Endometrial microvascular endothelial cells (primary cell): ENCODE data around the gene OR52R1. TPM values are rescaled to one million over a fixed set of nuclear protein-coding genes. Genes with fewer than 3 reads are reported as not detected.
"Not testable (repeated sequence)": the region's sequence is repeated elsewhere in the genome, so short reads cannot be mapped to it uniquely, and the experiment has no call there.

Source experiments
- in situ Hi-C: cut with HindIII; loops from 2 replicates; pipeline ENCODE4 v1.10.0; 2017; ENCODE audit warnings: low sequenced_read_pairs, low pct_unique_long_range_greater_than_20kb; ENCODE audit errors: inconsistent ontology term
- total RNA-seq: library from RNA; depleted of rRNA; stranded (reverse); fragments of >200 nt; gene quantifications from one replicate; pipeline ENCODE4 v1.2.3, GENCODE V29; 2015; ENCODE audit errors: inconsistent ontology term

OR52R1 gene
- not detected for total RNA-seq

DNA sequence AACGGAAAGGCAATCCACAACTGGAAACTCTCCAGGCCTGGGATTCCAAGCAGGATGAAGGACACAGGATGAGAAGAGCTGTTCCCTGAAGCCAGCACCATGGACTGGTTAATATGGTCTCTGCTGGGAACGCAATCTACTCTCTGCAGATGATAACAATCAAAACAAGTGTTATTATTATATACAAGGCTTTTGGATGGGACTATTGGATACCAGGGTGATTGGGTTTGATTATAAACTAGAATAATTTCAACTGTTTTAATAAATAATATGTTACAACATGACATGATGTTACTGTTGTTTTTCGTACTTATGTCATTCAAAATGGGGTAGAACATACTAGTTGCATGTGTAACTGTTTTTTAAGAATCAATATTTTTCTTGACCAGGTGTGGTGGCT, at the start of gene OR52R1:
Gene OR52R1, minus strand, starts transcription at position 101 of the 400 bp plus-strand sequence. Its CDS starts 0 bp downstream, at position 101.
- in situ Hi-C loops: no loop called here

DNA sequence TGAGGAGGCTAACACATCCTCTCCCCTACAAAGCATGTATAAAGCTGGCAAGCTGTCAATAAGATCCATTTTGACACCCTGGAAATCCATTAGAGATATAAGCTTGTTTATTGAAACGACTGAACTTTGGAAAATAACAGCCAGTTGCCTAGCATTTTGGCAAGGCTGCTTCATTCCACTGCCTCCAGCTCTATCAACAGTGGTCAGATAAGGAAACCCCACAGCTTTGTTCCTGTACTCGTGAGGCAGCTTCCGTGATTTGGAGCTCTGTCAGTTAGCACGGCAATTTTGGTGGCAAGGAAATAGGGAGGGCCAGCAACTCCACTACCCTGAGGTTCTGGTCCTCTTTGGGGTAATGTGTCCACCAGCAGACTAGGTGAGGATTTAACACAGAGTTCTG, 46.9 kb upstream of the OR52R1 start:
- in situ Hi-C loops: no loop called here

DNA sequence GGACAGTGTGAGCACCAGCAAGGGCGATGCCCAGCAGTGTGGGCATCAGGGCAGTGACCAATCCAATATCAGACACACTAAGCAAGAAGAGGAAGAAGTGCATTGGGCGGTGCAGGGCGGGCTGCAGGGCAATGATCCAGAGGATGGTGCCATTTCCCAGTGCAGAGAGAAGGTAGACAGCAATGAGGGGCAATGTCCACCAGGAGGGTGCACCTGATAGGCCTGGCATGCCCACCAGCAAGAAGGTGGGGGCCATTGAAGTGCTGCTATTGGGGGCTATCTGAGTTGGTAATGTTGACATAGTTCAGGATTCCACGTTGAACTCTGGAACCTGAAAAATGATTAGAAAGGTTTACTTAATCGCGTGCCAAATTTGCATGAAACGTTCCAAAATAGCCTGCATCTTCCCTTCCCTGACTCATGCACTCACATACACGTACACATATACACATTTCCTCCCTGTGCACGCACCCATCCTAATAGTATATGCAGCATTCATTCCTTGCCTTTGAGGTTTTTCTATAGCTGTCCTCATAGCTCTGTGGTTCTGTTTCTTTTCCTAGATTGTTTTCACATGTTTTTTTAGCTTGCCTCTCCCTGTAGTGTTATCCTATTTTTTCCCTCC, 44.8 kb upstream of the OR52R1 start, which contains the start of gene OR51S1:
Gene OR51S1, minus strand, starts transcription at position 301 of the 625 bp plus-strand sequence. Its CDS starts 0 bp downstream, at position 301.
- in situ Hi-C loops: no loop called here

DNA sequence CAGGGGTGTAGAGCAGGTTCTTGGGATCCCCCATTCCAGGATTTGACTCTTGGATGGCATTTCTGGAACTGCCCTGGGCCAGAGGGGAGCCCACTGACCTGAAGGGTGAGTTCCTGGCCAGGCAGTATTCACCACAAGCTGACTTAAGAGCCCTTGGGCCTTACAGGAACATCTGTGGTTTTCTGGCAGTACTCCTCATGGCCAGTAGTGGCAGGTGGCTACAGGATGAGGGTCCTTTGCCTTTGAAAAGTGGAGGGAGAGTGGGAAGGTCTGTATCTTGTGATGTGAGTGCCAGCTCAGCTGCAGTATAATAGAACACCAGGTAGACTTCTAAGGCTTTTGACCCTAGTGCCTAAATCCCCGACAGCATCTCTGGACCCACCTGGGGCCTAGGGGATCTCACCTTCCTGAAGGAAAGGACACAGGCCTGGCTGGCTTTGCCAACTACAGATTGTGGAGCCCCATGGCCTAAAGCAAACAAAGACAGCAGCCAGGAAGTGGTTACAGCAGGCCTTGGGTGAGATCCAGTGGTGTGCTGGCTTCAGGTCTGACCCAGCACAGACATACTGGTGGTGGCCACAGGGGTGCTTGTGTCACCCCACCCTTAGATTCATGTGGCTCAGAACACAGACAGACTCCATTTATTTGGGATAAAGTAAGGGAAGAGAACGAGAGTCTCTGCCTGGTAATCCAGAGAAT, 35.8 kb upstream of the OR52R1 start:
- in situ Hi-C loops: no loop called here

DNA sequence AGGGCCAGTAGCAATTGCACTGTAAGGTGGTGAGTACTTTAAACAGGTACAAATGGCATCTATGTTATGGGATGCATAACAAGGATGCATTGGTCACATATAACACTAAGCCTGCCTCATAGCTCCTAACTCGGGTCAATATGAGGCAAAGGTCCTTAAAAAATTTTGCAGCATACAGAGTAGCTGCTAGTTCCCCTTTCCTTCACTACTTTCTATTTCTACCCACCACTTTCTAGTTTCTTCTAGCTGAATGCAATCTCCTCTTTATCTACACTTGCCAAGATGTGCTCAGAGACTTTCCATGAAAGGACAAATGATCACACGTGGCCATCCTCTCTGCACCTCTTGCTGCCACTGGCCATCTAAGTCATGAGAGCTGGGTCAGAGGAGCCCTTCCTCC, 26.7 kb upstream of the OR52R1 start:
- in situ Hi-C loops: no loop called here

DNA sequence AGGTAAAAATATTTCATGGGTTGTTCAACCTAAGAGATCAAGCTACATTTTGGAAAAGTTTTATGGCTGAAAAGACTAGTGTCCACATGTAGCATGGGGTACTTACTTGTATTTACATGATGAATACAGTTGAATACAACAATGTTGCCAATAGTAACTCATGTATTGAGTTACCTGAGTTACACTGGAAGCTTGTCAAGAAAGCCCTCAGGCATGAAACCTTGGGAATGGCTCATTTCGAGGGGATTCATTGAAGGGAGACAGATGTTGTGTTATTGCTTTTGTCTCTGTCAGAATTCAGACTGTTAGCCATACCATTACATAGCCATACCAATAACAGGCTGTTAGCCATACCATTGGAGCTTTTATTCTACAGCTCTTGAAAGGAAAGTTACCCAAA, 26.2 kb upstream of the OR52R1 start:
- in situ Hi-C loops: no loop called here

DNA sequence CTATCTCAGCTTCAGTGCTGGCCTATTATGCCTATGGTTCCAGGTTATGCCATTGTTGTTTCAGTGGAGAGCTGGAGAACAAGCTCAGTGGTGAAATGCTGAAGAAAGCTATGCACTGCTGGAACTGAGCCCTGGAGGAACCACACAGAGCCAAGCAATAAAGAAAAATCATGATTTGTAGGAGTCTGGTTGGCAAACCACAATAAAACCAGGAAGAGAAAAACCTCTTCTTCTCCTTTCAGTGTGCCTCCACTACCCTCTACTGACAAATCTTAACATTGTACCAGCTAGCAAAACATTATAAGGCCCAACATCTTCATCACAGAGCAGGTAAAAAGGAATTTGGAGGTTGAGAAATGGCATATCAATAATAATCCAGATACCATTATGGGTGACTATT, 22.2 kb upstream of the OR52R1 start:
- in situ Hi-C loops: no loop called here

DNA sequence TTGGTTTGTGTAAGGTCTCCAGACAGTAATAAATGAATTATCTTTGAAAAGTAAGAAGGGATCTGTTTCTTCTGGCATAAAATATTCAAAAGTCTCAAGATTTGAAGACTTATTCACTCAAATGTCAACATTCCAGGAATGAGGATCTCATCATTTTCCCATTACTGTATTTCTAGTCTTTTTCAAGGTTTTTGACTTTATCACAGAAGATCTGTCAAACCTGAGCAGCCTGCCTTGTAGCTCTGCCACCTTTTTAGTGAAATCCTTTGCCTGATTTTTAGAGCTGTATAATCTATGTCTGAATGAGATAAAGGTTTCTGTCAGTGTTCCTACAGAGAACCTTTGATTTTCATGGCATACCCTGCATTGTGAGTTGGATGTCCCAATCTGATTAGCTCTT, 21.0 kb upstream of the OR52R1 start:
- in situ Hi-C loops: no loop called here

DNA sequence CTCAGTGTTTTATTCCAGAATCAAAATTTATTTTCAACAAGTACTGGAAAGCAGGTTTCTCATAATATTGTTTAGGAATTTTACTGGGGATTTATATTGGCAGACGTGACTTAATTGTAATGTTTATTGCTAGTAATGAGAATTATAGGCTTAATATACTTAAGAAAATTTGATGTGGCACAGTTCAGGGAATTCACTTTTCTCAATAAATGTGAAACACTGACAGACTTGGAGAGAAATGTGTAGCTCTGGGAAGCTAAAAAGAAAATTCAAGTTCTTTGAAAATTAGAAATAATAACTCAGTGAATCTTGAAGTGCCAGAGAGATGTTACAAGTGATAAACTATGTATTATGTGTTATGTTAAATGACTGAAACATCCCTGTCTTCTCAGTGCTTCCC, 16.8 kb upstream of the OR52R1 start, which contains the start of gene OR51F2:
Gene OR51F2, plus strand, starts transcription at position 301 of the 400 bp plus-strand sequence. CDS start 101 bp downstream, outside the sequence.
- in situ Hi-C loops: no loop called here

DNA sequence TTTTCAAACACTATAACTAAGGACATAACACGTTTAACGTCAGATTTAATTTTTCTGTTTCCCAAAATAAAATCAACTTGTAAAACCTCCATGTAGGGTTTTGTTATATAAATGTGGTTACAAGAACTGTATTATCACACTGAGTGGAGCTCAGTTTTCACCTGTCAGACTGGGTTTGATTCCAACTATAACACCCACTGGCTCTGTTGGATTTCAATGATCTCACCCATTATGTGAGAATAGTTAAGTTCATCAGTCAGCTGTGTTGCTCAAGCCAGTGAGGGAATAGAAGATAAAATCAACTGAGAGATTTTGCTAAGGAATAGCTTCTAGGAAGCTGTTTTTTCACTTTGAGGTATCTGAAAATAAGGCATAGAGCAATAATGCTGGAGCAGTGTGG, 5.1 kb upstream of the OR52R1 start:
- in situ Hi-C loops: no loop called here

DNA sequence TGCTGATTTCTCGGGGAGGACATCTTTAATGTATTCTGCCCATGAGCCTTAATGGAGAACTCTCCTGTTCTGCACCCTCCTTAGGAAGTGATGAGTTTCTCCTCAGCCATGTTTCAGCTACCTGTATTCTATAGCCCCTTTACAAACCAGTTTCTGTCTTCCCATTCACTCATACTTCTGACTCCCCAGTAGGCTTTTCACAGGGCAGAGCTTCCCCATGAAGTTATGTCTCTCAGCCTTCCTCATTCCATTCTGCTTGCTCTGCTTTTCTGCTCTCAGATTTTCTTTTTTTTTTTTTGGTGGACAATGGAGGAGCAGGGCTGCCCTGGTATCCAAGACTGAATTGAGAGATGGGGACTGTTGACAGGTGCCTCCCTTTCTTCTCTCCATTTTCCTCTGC, 4.3 kb upstream of the OR52R1 start:
- in situ Hi-C loops: no loop called here

DNA sequence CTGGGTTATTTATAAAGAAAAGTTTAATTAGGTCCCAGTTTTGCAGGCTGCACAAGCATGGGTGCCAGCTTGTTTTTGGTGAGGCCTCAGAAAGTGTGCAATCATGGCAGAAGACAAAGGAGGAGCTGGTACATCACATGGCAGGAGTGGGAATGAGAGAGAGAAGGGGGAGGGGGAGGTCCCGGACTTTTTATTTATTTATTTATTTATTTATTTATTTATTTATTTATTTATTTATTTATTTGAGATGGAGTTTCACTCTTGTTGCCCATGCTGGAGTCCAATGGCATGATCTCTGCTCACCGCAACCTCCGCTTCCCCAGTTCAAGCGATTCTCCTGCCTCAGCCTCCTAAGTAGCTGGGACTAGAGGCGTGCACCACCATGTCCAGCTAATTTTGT, 2.9 kb downstream of the OR52R1 start:
- in situ Hi-C loops: not testable (repeated sequence)

DNA sequence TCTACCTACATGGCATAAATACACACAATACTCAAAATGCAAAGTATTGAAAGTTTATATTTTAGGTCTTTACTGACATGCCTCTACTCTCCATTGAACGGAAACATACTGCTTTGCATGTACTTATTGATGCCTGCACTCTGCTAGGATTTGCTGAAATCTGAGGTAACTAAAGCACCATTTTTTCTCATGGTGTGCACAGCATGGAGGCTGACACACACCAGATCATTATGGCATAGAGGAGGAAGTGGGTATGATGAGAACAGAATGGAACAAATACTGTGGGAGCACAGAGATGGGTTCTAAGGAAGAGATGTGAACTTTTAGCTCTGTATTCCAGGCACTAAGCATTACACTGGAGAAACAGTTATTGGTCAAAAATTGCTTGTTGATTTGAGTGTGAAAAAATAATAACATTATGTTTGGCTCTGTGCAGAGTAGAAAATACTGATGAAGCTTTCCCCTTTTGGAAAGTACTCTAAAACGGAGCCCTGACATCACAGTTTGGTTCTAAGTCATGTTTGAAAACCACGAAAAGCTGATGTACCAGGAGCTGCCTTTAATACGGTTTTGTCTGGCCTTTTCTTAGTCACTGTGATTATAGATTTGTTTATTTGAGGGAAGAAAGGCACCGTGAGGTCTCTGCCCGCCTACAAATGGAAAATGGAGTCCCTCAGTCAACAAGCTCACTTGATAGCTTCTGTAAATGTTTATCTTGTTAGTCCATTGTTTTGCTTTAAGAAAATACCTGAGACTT, 5.6 kb downstream of the OR52R1 start:
- in situ Hi-C loops: no loop called here

DNA sequence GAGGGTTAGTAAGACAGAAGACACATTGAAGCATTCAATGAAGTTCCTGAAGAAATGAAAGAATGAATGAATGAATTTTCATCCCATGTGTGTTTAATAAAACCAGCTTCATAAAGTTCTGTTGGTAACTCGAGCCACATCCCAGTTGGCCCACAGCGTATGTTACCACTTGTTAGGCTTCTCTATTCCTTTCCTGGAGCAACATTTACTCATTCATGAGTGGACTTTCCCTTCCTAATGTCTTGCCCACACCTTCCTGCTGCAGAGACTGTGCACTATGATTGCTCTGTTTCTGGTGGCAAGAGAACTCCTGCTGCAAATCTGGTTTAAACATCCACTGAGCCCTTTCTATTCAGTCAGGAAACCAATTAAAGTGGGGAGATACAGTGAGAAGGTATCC, 7.0 kb downstream of the OR52R1 start:
- in situ Hi-C loops: no loop called here

DNA sequence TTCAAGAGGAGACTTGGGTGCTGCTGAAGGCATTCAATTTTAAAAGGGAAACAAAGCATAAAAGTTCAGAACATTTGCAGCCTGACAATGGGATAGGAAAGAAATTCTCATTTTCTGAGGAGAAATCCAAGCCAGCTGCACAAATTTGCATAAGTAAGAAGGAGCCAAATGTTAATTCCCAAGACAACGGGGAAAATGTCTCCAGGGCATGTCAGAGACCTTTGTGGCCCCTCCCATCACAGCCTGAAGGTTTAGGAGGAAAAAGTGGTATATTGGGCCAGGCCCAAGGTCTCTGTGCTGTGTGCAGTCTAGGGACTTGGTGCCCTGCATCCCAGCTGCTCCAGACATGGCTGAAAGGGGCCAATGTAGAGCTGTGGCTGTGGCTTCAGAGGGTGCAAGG, 21.7 kb downstream of the OR52R1 start:
- in situ Hi-C loops: no loop called here

DNA sequence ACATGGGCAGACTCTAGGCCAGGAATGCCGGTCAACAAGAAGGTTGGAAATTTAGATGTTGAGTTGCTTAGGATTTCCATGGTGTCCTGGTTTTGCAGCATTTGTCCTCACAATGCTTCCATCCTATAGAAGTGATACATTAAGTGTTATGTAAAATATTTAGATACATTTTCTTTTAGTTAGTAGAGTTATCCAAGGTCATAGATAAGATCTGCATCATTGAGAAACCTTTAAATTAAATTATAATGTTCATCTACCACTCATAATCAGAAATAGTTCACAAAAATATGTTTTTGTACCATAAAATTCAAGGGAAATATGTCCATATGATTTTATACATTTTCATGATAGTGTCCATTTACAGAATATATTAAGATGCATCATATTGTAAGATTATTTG, 34.3 kb downstream of the OR52R1 start, which contains the start of gene OR51F1:
Gene OR51F1, minus strand, starts transcription at position 101 of the 400 bp plus-strand sequence. Its CDS starts 0 bp downstream, at position 101.
- in situ Hi-C loops: no loop called here

DNA sequence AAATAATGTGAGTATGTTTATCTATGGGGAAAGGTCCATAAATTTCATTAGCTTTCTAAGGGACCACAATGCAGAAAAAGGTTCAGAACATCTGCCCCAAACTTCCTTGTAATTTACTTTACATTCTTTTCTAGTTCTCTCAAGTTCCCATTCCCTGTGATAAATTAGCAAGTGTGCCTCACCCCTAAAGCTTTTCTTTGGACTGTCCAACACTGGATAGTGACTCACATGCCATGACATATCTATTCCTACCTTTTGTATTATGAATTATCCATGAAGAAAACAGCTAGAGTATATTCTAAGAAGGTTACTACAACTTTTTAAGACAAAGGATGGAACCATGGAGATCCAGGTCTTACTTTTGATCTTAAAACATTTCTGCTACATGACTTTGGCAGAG, 36.1 kb downstream of the OR52R1 start:
- in situ Hi-C loops: no loop called here

DNA sequence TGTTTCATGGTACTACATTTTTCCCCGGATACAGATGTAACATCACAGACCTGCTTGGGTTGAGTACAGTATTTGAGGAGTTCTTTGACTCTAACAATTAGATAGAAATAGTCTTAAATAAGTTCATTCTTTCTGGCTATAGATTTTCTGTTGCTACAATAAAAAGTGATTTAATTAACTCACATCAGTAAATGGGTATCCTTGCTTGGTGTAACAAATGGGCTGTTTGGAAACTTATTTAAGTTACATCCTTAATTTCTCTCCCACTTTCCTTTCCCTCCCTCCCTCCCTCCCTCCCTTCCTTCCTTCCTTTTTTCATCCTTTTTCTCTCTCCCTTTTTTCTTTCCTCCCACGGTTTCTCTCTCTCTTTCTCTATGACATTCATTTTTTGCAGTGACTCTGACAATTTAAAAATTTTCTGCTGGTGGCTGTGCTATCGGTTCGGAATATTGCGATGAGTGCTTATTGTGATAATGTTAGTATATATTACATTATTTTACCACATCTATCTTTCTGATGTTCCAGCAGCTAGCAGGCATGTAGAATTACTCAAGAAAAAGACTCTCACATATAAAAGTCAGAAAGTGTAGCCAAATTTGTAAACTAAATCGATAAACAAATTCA, 37.6 kb downstream of the OR52R1 start:
- in situ Hi-C loops: no loop called here

DNA sequence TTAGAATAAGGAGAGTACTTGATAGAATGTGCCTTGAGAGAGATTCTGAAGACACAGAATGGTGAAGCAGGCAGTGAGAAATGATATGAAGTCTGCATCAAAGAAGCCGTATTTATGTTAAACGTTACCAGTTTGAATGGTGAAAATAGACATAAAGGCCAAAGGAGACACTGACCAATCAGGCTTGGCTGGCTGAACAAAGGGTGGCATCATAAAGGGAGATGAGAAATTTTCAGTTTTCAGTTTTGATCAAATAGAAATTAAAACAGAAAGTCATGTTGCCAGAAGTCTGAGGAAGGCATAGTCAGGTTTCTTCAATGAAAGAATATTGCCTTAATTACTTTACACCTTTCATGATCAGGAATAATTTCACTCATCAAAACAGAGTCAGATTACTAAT, 41.1 kb downstream of the OR52R1 start:
- in situ Hi-C loops: no loop called here
